Colonic mucosa (tissue), 4 donors: Measurements from ENCODE around the gene KLHL13. TPM values are rescaled to one million over a fixed set of nuclear protein-coding genes. Genes with fewer than 3 reads are reported as not detected.

Experiments
- DNase-seq: peaks from one replicate; pipeline ENCODE4 v3.0.0-alpha.2; 2020
- H3K27ac ChIP-seq: fragments of 200-600 bp; one replicate; pipeline ENCODE4 v1.8.0; 2021
- H3K27me3 ChIP-seq: fragments of 200-600 bp; one replicate; pipeline ENCODE4 v1.8.0; 2021
- H3K36me3 ChIP-seq: fragments of 200-600 bp; one replicate; pipeline ENCODE4 v1.8.0; 2021
- H3K4me1 ChIP-seq: fragments of 200-600 bp; one replicate; pipeline ENCODE4 v1.8.0; 2021; ENCODE audit warnings: mild to moderate bottlenecking
- H3K4me3 ChIP-seq: fragments of 200-600 bp; one replicate; pipeline ENCODE4 v1.8.0; 2021
- H3K9ac ChIP-seq, 2 donors: one replicate each; pipeline ENCODE4 v1.7.0; 2013; ENCODE audit warnings: control low read depth in 2 of 2, low read depth in 2 of 2, low read length in 2 of 2
- H3K9me3 ChIP-seq: fragments of 200-600 bp; one replicate; pipeline ENCODE4 v1.8.0; 2021
- intact Hi-C: fragments of 100-400 bp; cut with DNase I; formaldehyde crosslinking; loops from one replicate; pipeline ENCODE4 v1.14.1; 2022
- total RNA-seq, 2 donors: library from RNA; stranded (reverse); fragmentation: NEBNext Ultra II Directional in 1 of 2; extraction: Animal tissue kit (Norgen Biotek cat#: 25700) in 1 of 2; gene quantifications; one replicate each; pipeline ENCODE4 v1.2.1, GENCODE V29; 2021
- TF ChIP-seq, protein P1 (sequence below): fragments of 200-600 bp; IDR thresholded peaks from one replicate; pipeline ENCODE4 v1.8.0; 2022; ENCODE audit warnings: antibody characterized with exemption, mild to moderate bottlenecking
- donor health status: healthy.
- donor health status: DM: no; HTN: no; CAD: no.
- donor health status: DM: no; HTN: no; CAD: no.

KLHL13 gene
- total RNA-seq, 2 donors from 2014 or later, result 2.7 to 3.0 TPM

GRCh38 chrX:117910216-117910615 is 206.4 kb downstream of the KLHL13 start:
- no peaks in the 10 kb centered on the region for H3K4me1 ChIP-seq
- H3K27ac ChIP-seq, result no peak overlapping the region
- H3K4me3 ChIP-seq, result no peak overlapping the region
- no peaks in the 10 kb centered on the region for H3K9me3 ChIP-seq
- no peaks in the 10 kb centered on the region for H3K36me3 ChIP-seq
- no peak overlapping the region for H3K9ac ChIP-seq
- H3K27me3 ChIP-seq, result no peaks in the 10 kb centered on the region
- TF ChIP-seq, protein P1, sequence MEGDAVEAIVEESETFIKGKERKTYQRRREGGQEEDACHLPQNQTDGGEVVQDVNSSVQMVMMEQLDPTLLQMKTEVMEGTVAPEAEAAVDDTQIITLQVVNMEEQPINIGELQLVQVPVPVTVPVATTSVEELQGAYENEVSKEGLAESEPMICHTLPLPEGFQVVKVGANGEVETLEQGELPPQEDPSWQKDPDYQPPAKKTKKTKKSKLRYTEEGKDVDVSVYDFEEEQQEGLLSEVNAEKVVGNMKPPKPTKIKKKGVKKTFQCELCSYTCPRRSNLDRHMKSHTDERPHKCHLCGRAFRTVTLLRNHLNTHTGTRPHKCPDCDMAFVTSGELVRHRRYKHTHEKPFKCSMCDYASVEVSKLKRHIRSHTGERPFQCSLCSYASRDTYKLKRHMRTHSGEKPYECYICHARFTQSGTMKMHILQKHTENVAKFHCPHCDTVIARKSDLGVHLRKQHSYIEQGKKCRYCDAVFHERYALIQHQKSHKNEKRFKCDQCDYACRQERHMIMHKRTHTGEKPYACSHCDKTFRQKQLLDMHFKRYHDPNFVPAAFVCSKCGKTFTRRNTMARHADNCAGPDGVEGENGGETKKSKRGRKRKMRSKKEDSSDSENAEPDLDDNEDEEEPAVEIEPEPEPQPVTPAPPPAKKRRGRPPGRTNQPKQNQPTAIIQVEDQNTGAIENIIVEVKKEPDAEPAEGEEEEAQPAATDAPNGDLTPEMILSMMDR, result no peak
- DNase-seq, result no peak
- intact Hi-C loops, result no loop called here

- Histone ChIP-seq H3K4me1 (no peaks in the 10 kb centered on the region), H3K9me3 (no peaks in the 10 kb centered on the region), H3K27me3 (no peaks in the 10 kb centered on the region), H3K27ac (no peak overlapping the region), H3K4me3 (no peak overlapping the region), H3K9ac (no peak overlapping the region), H3K36me3 (no peaks in the 10 kb centered on the region)
- intact Hi-C loops, result no loop called here
- DNase-seq, result no peak
- TF ChIP-seq, protein P1, result no peak
Measured at GRCh38 chrX:117898226-117898625, 218.4 kb downstream of the KLHL13 start.

DNA sequence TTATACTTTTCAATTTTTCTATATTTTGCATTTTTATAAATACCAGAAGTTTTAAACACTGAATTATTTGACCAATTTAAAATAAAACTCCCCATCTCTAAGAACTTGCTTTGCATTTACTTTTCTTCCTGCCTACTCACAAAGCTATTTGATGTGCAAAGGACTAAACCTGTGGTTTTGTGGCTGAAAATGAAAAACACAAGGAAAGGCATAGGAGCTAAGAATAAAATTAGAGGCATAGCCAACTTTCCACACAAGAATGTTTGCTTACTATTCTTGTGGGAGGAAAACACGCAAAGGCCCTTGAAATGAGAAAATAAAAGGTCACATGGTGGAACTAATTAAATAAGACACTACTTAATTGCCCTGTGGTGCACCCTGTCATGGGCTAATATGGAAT is 221.2 kb downstream of the KLHL13 start:
- TF ChIP-seq, protein P1, result no peak
- no peak for DNase-seq
- Histone ChIP-seq H3K4me1 (no peaks in the 10 kb centered on the region), H3K36me3 (no peaks in the 10 kb centered on the region), H3K9me3 (no peaks in the 10 kb centered on the region), H3K27ac (no peak overlapping the region), H3K4me3 (no peak overlapping the region), H3K9ac (no peak overlapping the region), H3K27me3 (no peaks in the 10 kb centered on the region)
- intact Hi-C loops, result no loop called here

- H3K4me3 ChIP-seq, result no peak overlapping the region
- H3K9ac ChIP-seq, result no peak overlapping the region
- no peaks in the 10 kb centered on the region for H3K9me3 ChIP-seq
- H3K4me1 ChIP-seq, result no peaks in the 10 kb centered on the region
- no peaks in the 10 kb centered on the region for H3K36me3 ChIP-seq
- TF ChIP-seq, protein P1, result no peak
- no peak for DNase-seq
- H3K27me3 ChIP-seq, result no peaks in the 10 kb centered on the region
- no peak overlapping the region for H3K27ac ChIP-seq
- intact Hi-C loops, result no loop called here
Measured at GRCh38 chrX:117892469-117892868, 224.1 kb downstream of the KLHL13 start.

DNA sequence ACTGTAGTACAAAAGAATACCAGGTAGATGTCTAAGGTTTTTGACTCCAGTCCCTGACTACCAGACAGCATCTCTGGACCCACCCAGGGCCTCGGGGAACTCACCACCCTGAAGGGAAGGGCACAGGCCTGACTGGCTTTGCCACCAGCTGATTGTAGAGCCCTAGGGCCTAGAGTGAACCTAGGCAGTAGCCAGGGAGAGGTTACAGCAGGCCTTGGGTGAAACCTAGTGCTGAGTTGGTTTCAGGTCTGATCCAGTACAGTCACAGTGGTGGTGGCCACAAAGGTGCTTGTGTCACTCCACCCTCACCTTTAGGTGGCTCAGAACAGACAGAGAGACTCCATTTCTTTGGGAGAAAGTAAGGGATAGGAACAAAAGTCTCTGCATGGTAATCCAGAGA is 244.8 kb downstream of the KLHL13 start:
- Histone ChIP-seq H3K27ac (no peak overlapping the region), H3K4me1 (no peaks in the 10 kb centered on the region), H3K9ac (no peak overlapping the region), H3K4me3 (no peak overlapping the region), H3K36me3 (no peaks in the 10 kb centered on the region), H3K27me3 (no peaks in the 10 kb centered on the region), H3K9me3 (no peaks in the 10 kb centered on the region)
- intact Hi-C loops, result no loop called here
- TF ChIP-seq, protein P1, result no peak
- DNase-seq, result no peak

- intact Hi-C loops, result no loop called here
- Histone ChIP-seq H3K4me1 (no peaks in the 10 kb centered on the region), H3K9me3 (no peaks in the 10 kb centered on the region), H3K4me3 (no peak overlapping the region), H3K9ac (no peak overlapping the region), H3K27me3 (no peaks in the 10 kb centered on the region), H3K27ac (no peak overlapping the region), H3K36me3 (no peaks in the 10 kb centered on the region)
- TF ChIP-seq, protein P1, result no peak
- no peak for DNase-seq
Measured at GRCh38 chrX:117860517-117860916, 256.1 kb downstream of the KLHL13 start.
